ENCODE data around the gene CPZ.

DNA sequence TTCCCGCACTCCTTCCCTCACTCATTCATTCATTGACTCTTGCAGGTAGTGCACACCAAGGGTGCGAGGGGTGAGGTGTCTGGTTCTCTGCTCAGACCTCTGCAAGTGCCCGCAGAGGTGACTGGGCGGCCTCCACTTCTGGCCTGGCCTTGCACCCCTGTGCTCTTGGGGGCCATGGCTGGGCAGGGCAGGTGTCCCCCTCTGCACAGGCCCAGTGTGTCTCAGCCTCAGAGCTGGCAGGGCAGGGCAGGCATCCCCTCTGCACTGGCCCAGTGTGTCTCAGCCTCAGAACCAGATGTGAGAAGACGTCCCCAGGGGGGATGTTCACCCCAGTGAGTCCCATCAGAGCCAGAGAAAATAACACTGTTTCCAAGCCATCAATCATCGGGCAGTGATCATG is 16.8 kb downstream of the CPZ start:
- TF ChIP-seq FOXK2 (IDR thresholded peaks at IDR 0.05) (no peak), ARNT (IDR thresholded peaks at IDR 0.05) (no peak), BHLHE40 (IDR thresholded peaks at IDR 0.05; ENCODE audit: borderline replicate concordance) (no peak), NFRKB (IDR thresholded peaks at IDR 0.05) (no peak)
